AG04450 (cell line): ENCODE measurements around the gene B3GNT5. TPM values are rescaled to one million over a fixed set of nuclear protein-coding genes. Genes with fewer than 3 reads are reported as not detected.

ENCODE experiments used
- CTCF ChIA-PET: fragments of 300-600, 350-600 bp; formaldehyde crosslinking; extraction: SDS; loops from one replicate; lab custom pipeline; 2022; ENCODE audit warnings: antibody characterized with exemption, inconsistent platforms; lab: Charles Lee
- POLR2A ChIA-PET: fragments of 350-600 bp; formaldehyde crosslinking; extraction: SDS; loops from one replicate; lab custom pipeline; 2021; ENCODE audit warnings: antibody characterized with exemption, inconsistent platforms; lab: Yijun Ruan, JAX
- DNase-seq: peaks from one replicate; pipeline ENCODE4 v3.0.0-alpha.2; 2011; ENCODE audit warnings: low read depth, low spot score
- H3K27ac ChIP-seq: one replicate; pipeline ENCODE4 v1.5.1; 2012; ENCODE audit warnings: low read depth, low read length, control low read depth
- H3K27me3 ChIP-seq: one replicate; pipeline ENCODE4 v1.6.0; 2012; ENCODE audit warnings: low read length; ENCODE audit not compliant: control insufficient read depth, insufficient read depth
- H3K4me3 ChIP-seq: 2 replicates; pipeline ENCODE4 v1.5.1; 2011; ENCODE audit warnings: mild to moderate bottlenecking, low read depth, low read length, control low read depth
- H3K9me3 ChIP-seq: 2 replicates; pipeline ENCODE4 v1.5.1; 2012; ENCODE audit warnings: low read length; ENCODE audit not compliant: control insufficient read depth, insufficient read depth
- polyA plus RNA-seq: library from polyadenylated mRNA; depleted of rRNA; stranded (reverse); fragments of >200 nt; gene quantifications from 2 replicates; pipeline ENCODE4 v1.2.3, GENCODE V29; 2011
- TF ChIP-seq, protein P1 (sequence below): IDR thresholded peaks from 2 replicates; pipeline ENCODE4 v1.5.1; 2011; ENCODE audit warnings: low read depth, low read length, control low read depth, inconsistent platforms

The B3GNT5 gene
- polyA plus RNA-seq, 1 experiment, result 2.9 TPM

DNA sequence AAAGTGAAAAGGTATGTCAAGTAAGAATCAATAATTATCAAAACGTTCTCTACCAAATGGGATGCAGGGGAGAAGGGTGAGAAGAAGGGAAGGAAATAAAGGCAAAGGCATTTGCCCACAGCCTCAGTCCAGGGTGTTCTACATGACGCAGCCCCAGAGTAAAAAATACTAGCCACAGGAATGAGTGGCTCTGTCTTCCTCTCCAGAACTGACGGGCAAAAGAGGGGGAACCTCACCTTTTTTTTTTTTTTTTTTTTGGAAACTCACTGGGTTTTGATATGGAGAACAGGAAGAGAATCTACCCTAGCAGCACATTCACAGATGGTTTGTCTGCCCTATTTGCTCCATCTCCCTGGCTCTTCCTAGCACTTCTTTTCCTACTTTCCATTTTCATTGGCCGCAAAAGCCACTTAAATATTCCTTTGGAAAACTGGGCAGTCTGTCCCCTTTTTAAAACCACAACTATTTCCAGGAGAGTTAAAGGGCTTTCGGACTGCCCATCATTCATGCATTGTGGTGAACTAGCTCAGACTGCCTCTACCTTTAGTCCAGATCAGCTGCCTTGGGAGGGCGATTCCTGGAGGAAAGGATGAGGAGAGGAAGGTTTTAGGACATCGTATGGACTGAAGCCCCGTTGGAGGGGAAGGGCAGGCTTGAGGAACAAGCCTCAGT lies 28.2 kb downstream of the B3GNT5 start:
- no peaks in the 10 kb centered on the region for H3K9me3 ChIP-seq
- ChIA-PET CTCF (interaction anchor here (0.8 to 1.4 kb wide), 2 partner anchors 97 to 105 kb away, joined by 3 read pairs; no protein-coding TSS in a partner anchor), POLR2A (no interaction called here)
- peaks cover 3% of the 10 kb centered on the region for H3K27me3 ChIP-seq
- no peak overlapping the region for H3K27ac ChIP-seq
- DNase-seq, result no peak
- TF ChIP-seq, protein P1, sequence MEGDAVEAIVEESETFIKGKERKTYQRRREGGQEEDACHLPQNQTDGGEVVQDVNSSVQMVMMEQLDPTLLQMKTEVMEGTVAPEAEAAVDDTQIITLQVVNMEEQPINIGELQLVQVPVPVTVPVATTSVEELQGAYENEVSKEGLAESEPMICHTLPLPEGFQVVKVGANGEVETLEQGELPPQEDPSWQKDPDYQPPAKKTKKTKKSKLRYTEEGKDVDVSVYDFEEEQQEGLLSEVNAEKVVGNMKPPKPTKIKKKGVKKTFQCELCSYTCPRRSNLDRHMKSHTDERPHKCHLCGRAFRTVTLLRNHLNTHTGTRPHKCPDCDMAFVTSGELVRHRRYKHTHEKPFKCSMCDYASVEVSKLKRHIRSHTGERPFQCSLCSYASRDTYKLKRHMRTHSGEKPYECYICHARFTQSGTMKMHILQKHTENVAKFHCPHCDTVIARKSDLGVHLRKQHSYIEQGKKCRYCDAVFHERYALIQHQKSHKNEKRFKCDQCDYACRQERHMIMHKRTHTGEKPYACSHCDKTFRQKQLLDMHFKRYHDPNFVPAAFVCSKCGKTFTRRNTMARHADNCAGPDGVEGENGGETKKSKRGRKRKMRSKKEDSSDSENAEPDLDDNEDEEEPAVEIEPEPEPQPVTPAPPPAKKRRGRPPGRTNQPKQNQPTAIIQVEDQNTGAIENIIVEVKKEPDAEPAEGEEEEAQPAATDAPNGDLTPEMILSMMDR, result no peak
- no peak overlapping the region for H3K4me3 ChIP-seq

DNA sequence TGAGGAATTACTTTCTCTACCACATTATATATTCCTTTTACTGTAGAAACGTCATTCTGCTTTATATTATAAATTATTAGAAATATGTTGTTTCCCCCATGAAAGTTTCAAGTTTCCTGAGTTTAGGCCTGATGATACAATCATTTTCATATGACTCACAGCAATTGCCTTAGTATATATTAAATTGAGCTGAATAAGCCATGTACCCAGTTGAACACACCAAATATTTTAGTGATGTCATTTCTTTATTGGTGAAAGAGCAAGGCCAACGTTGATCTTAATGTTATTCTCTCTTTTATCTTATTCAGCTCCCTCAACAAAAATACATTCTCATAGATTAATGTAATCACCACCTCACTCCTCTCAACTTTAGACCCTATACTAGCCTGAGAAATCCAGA lies 30.8 kb downstream of the B3GNT5 start:
- CTCF ChIA-PET, result interaction anchor here (0.7 kb wide), 1 partner anchor 18 kb away, joined by 4 read pairs; no protein-coding TSS in a partner anchor
- H3K27me3 ChIP-seq, result peaks cover 3% of the 10 kb centered on the region
- no peak for DNase-seq
- H3K4me3 ChIP-seq, result no peak overlapping the region
- POLR2A ChIA-PET, result no interaction called here
- no peaks in the 10 kb centered on the region for H3K9me3 ChIP-seq
- H3K27ac ChIP-seq, result no peak overlapping the region
- TF ChIP-seq, protein P1, result no peak

DNA sequence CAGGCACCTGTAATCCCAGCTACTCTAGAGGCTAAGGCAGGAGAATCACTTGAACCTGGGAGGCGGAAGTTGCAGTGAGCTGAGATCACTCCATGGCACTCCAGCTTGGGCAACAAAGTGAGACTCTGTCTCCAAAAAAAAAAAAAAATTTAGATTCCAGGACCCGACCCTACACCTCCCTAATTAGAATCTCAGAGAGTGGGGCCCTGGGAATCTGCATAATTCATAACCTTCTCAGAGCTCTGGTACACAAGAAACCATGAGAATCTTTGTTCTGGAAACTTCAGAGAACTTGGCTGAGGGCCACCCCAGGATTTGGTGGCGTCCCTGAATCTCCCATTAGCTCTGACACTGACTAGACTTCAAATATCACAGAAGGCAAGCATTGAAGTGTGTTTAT lies 31.5 kb downstream of the B3GNT5 start:
- ChIA-PET POLR2A (interaction anchor here (0.7 kb wide), 1 partner anchor 144 kb away, joined by 3 read pairs; the partner anchor contains the start of gene MCF2L2), CTCF (interaction anchor here (0.7 to 2.0 kb wide), 2 partner anchors 19 to 100 kb away, joined by 4 to 7 read pairs; no protein-coding TSS in a partner anchor)
- H3K27me3 ChIP-seq, result peaks cover 3% of the 10 kb centered on the region
- H3K9me3 ChIP-seq, result no peaks in the 10 kb centered on the region
- no peak overlapping the region for H3K27ac ChIP-seq
- no peak overlapping the region for H3K4me3 ChIP-seq
- no peak for DNase-seq
- TF ChIP-seq, protein P1, result no peak

DNA sequence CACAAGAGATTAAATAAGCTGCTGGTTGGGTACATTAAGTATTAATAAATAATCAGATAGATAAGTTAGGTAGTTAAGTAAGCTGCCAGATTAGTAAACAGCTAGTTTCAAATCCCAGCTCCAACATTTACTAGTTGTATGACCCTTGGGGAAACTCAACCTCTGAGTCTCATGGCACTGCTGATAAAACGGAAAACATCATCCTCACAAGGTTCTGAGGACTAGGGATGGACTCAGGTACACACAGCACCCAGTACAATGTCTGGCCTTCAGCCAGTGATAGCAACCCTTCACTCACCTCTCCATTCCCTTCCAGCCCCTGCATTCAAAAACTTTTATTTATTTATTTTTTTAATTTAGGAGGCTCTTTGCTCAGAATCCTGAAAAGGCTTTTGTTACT lies 32.3 kb downstream of the B3GNT5 start:
- H3K27me3 ChIP-seq, result peaks cover 3% of the 10 kb centered on the region
- TF ChIP-seq, protein P1, result no peak
- POLR2A ChIA-PET, result interaction anchor here (1.3 to 1.4 kb wide), 2 partner anchors 10 to 14 kb away, joined by 3 to 8 read pairs; no protein-coding TSS in a partner anchor
- H3K9me3 ChIP-seq, result no peaks in the 10 kb centered on the region
- no peak overlapping the region for H3K4me3 ChIP-seq
- H3K27ac ChIP-seq, result peak overlapping the region; percentile 76
- DNase-seq, result no peak
- CTCF ChIA-PET, result interaction anchor here (1.4 to 2.0 kb wide), 2 partner anchors 97 to 100 kb away, joined by 6 to 7 read pairs; no protein-coding TSS in a partner anchor
